Measurements from ENCODE around the gene ARL3.
"Not testable (repeated sequence)": the region's sequence is repeated elsewhere in the genome, so short reads cannot be mapped to it uniquely, and the experiment has no call there.

Gene ARL3

DNA sequence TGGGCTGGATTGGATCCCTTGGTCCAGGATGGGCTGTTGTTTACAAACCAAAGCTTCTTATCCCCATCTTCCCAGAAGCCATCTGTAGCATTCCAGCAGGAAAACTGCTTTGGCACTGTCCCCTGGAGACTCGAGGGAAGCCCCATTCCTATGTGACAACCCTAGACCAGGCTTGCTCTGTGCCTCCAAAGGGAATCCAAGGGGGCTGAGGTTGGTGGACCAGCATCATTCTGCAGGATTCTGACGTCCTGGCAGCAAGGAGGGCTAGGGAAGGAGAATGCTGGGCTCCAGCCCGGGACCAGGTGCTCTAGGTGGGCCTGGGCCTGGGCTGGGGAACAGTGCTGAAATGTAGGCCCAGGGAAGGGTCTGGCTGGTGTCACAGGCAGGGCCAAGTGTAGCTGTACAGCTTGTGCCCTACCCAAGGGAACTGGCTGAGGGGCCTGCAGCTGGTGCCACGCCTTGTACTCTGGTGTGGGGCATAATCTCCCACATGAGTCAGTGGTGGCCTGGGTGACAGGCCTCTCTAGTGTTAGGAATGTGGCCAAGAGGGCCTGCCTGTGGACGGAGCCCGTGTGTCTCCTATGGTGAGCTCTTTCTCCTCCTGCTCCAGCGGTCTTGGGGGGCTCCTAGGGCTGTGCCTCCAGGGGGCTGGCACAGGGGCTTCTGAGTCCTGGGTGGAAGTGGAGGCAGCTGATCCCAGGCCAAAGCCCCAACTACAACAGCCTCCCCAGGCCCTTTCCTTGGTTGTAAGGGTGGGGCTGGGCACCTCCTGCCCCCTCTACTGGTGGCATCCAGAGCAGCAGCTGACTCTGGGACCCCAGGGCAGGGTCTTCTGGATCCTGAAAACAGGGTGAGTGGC lies 44.8 kb downstream of the ARL3 start:
- Histone ChIP-seq H3K4me3 (ENCODE audit: low read depth, low read length) (no peak overlapping the region), H3K79me2 (no peaks in the 10 kb centered on the region), H3K36me3 (ENCODE audit: control insufficient read depth, insufficient read depth, low read length) (no peaks in the 10 kb centered on the region), H3K27ac (no peak overlapping the region), H3K9ac (no peak overlapping the region), H3K4me2 (ENCODE audit: low read length) (no peak overlapping the region), H3K4me1 (peaks cover 25% of the 10 kb centered on the region), H2AFZ (no peak overlapping the region), H3K9me3 (ENCODE audit: control insufficient read depth, low read length) (no peaks in the 10 kb centered on the region), H3K27me3 (ENCODE audit: control insufficient read depth, insufficient read depth, low read length) (no peaks in the 10 kb centered on the region)
- TF ChIP-seq, protein P1, sequence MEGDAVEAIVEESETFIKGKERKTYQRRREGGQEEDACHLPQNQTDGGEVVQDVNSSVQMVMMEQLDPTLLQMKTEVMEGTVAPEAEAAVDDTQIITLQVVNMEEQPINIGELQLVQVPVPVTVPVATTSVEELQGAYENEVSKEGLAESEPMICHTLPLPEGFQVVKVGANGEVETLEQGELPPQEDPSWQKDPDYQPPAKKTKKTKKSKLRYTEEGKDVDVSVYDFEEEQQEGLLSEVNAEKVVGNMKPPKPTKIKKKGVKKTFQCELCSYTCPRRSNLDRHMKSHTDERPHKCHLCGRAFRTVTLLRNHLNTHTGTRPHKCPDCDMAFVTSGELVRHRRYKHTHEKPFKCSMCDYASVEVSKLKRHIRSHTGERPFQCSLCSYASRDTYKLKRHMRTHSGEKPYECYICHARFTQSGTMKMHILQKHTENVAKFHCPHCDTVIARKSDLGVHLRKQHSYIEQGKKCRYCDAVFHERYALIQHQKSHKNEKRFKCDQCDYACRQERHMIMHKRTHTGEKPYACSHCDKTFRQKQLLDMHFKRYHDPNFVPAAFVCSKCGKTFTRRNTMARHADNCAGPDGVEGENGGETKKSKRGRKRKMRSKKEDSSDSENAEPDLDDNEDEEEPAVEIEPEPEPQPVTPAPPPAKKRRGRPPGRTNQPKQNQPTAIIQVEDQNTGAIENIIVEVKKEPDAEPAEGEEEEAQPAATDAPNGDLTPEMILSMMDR (IDR thresholded peaks at IDR 0.05): peak; percentile 20

DNA sequence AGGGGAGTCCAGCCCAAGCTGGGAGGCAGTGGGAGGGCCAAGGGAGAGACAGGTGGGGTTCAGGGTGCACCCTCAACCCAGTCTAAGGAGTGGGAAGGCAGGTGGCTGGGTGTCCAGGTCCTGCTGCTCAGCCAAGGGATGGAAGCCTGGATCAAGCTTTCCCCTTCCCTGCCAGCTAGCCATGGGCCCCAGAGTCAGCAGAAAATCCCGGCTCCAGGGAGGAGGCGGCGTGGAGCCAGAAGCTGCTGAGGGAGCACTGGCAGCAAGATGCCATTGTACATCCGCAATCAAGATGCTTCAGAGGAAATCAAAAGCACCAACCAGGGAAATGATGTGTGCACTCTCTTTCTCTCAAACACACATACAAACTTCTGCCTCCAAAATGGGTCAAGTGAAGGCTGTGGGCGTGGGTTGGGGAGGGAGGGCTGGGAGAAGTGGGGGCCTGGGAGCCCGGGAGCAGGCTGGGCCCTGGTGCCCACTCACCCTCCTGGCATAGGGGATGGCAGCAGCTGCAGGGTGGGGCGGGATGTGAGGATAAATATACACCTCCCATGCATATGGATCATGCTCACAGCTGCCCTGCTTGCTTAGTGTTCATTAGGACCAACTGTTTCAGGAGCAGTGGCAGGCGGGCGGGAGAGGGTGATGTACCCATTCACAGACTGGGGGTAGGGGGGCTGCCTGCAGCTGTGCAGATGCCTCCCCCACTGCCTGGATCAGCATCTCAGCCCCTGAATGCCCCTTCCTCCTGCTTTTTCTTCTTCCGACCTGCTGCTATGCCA lies 45.7 kb downstream of the ARL3 start:
- no peak overlapping the region for H3K4me2 ChIP-seq (ENCODE audit: low read length)
- no peak overlapping the region for H3K27ac ChIP-seq
- peaks cover 16% of the 10 kb centered on the region for H3K4me1 ChIP-seq
- H2AFZ ChIP-seq: no peak overlapping the region
- no peak overlapping the region for H3K4me3 ChIP-seq (ENCODE audit: low read depth, low read length)
- no peaks in the 10 kb centered on the region for H3K79me2 ChIP-seq
- TF ChIP-seq, protein P1 (IDR thresholded peaks at IDR 0.05): no peak
- H3K36me3 ChIP-seq (ENCODE audit: control insufficient read depth, insufficient read depth, low read length): no peaks in the 10 kb centered on the region
- no peaks in the 10 kb centered on the region for H3K9me3 ChIP-seq (ENCODE audit: control insufficient read depth, low read length)
- H3K9ac ChIP-seq: no peak overlapping the region
- H3K27me3 ChIP-seq (ENCODE audit: control insufficient read depth, insufficient read depth, low read length): no peaks in the 10 kb centered on the region

DNA sequence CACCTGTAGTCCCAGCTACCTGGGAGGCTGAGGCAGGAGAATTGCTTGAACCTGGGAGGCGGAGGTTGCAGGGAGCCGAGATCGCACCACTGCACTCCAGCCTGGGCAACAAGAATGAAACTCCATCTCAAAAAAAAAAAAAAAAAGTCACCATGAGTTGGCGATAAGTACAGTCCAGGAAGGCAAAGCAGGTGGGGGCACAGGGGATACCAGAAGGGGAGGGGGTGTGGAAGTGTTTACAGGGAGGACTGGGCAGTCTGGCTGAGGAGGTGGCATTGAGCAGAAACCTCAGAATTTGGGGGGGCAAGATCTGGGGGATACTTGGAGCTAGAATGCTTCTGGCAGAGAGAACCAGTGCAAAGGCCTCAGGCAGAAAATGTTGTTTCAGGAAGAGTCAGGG lies 46.8 kb downstream of the ARL3 start:
- H3K27me3 ChIP-seq (ENCODE audit: control insufficient read depth, insufficient read depth, low read length); H2AFZ ChIP-seq; H3K27ac ChIP-seq; H3K9me3 ChIP-seq (ENCODE audit: control insufficient read depth, low read length); H3K4me2 ChIP-seq (ENCODE audit: low read length); H3K36me3 ChIP-seq (ENCODE audit: control insufficient read depth, insufficient read depth, low read length); H3K9ac ChIP-seq; H3K4me3 ChIP-seq (ENCODE audit: low read depth, low read length); H3K4me1 ChIP-seq; H3K79me2 ChIP-seq: not testable (repeated sequence)

DNA sequence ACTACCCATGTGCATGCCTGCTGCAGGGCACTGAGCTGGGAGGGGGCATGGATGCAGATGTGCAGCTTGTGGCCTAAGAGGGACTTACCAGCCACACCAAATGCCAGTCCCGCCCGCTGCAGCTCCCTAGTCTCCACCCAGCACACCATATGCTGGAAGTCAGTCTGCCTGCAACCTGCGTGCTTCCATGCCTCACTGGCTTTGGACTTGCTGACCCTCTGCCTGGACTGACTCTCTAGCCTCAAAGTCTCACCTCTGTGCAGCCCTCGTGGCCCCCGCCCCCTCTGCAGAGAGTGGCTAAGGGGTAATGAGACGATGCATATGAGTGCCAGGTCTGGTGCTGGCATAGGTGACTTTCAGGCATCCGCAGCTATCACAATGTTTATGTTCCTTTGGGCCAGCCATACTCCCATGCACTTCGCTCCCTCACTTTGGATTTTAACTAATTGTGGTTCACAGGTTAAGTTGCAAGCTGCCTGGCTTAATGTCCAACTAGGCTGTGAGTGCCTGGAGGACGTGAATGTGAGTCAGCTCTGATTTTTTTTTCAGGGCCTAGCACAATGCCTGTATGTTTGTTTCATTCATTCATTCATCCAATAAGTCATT lies 48.2 kb downstream of the ARL3 start:
- peaks cover 13% of the 10 kb centered on the region for H3K4me1 ChIP-seq

More for the DNA sequence above, 48.2 kb downstream of the ARL3 start:
- H3K4me2 ChIP-seq (ENCODE audit: low read length): no peak overlapping the region
- no peaks in the 10 kb centered on the region for H3K79me2 ChIP-seq
- H3K4me3 ChIP-seq (ENCODE audit: low read depth, low read length): no peak overlapping the region
- H3K9ac ChIP-seq: no peak overlapping the region
- TF ChIP-seq, protein P1 (IDR thresholded peaks at IDR 0.05): no peak
- no peaks in the 10 kb centered on the region for H3K36me3 ChIP-seq (ENCODE audit: control insufficient read depth, insufficient read depth, low read length)
- no peaks in the 10 kb centered on the region for H3K9me3 ChIP-seq (ENCODE audit: control insufficient read depth, low read length)
- H3K27me3 ChIP-seq (ENCODE audit: control insufficient read depth, insufficient read depth, low read length): no peaks in the 10 kb centered on the region
- peak overlapping the region; percentile 7 for H2AFZ ChIP-seq
- H3K27ac ChIP-seq: no peak overlapping the region
